Stomach (tissue), 9 donors: ENCODE results near the gene CHN2. TPM values are rescaled to one million over a fixed set of nuclear protein-coding genes. Genes with fewer than 3 reads are reported as not detected.

Experiments used
- DNase-seq, 2 donors: peaks; one replicate each; pipeline versions ENCODE4 v3.0.0 to v3.0.0-alpha.2; 2013 to 2019
- H3K27ac ChIP-seq, 5 donors: fragments of 200-600 bp in 4 of 5; sonication (generic) in 4 of 5; one replicate each; pipeline ENCODE4 v1.5.1; 2013 to 2019; ENCODE audit warnings: mild to moderate bottlenecking in 1 of 5, moderate library complexity in 1 of 5
- H3K27me3 ChIP-seq, 3 donors: fragments of 200-600 bp; sonication (generic); one replicate each; pipeline ENCODE4 v1.5.1; 2017 to 2019; ENCODE audit warnings: mixed run types in 1 of 3
- H3K36me3 ChIP-seq, 4 donors: fragments of 200-600 bp; sonication (generic); 1 replicate in 3 of 4; 2 replicates in 1 of 4; pipeline ENCODE4 v1.5.1; 2016 to 2019
- H3K4me1 ChIP-seq, 4 donors: fragments of 200-600 bp; sonication (generic); one replicate each; pipeline ENCODE4 v1.5.1; 2016 to 2019
- H3K4me3 ChIP-seq, 4 donors: fragments of 200-600 bp; sonication (generic) in 3 of 4; one replicate each; pipeline ENCODE4 v1.5.1; 2016 to 2019; ENCODE audit warnings: mild to moderate bottlenecking in 1 of 4
- H3K9me3 ChIP-seq, 4 donors: fragments of 200-600 bp; sonication (generic); one replicate each; pipeline ENCODE4 v1.5.1; 2016 to 2019
- EP300 ChIP-seq: sonication (generic); formaldehyde crosslinking; IDR thresholded peaks from one replicate; pipeline ENCODE4 v1.6.1; 2017; ENCODE audit warnings: antibody characterized with exemption
- POLR2A ChIP-seq, 4 donors: fragments of 450-650 bp; IDR thresholded peaks; one replicate each; pipeline ENCODE4 v1.6.1; 2016; ENCODE audit warnings: antibody characterized with exemption in 4 of 4, control low read depth in 2 of 4, mild to moderate bottlenecking in 1 of 4, moderate library complexity in 1 of 4
- POLR2AphosphoS5 ChIP-seq, 3 donors: sonication (generic); formaldehyde crosslinking; IDR thresholded peaks; one replicate each; pipeline ENCODE4 v1.6.1; 2016; ENCODE audit warnings: antibody characterized with exemption in 3 of 3
- WGBS, 5 donors: extraction: QIAGEN DNeasy Blood & Tissue Kit in 3 of 5; methylation state at CpG; one replicate each; pipeline versions ENCODE4 v1.1.5 to v1.1.7; 2013 to 2018; 5-methylcytosine and 5-hydroxymethylcytosine counted together
- intact Hi-C: fragments of 100-400 bp; cut with DNase I; formaldehyde crosslinking; loops from one replicate; pipeline ENCODE4 v1.15.1; 2023; ENCODE audit warnings: low total_unique reads
- polyA plus RNA-seq, 3 donors: library from polyadenylated mRNA; stranded (reverse); fragments of 200-250 nt; gene quantifications; one replicate each; pipeline ENCODE4 v1.2.3, GENCODE V29; 2013
- total RNA-seq, 5 donors: library from RNA; depleted of rRNA; stranded (reverse); fragments of >200 nt; gene quantifications; one replicate each; pipeline versions ENCODE4 v1.1.0 to v1.2.3, GENCODE V29; 2014 to 2016
- TF ChIP-seq, protein P1 (sequence below), 7 experiments: fragments of 450-650 bp in 4 of 7; fragments of 200-600 bp in 3 of 7; sonication (generic) in 3 of 7; IDR thresholded peaks; one replicate each; pipeline ENCODE4 v1.5.1; 2016 to 2019; ENCODE audit warnings: antibody characterized with exemption in 7 of 7, control low read depth in 2 of 7, mild to moderate bottlenecking in 1 of 7
- donor health status: healthy with polysubstance abuse.
- donor health status: Bipolar disorder and iron deficiency.
- donor health status: healthy.

CHN2 gene
- total and polyA plus RNA-seq, 8 donors = 2.4 to 47.8 (median 13.8) TPM

GRCh38 chr7:29494350-29494749 lies 299.8 kb downstream of the CHN2 start:
- Histone ChIP-seq H3K27ac (no peak overlapping the region), H3K36me3 (no peaks in the 10 kb centered on the region), H3K4me3 (no peak overlapping the region), H3K27me3 (no peaks in the 10 kb centered on the region), H3K9me3 (no peaks in the 10 kb centered on the region), H3K4me1 (peaks cover 0 to under 1% (median 0%) of the 10 kb centered on the region in 4 donors)
- 55 to 76% (median 59%) methylated on average over 1 of the region's 1 CpG for WGBS, 5 donors
- DNase-seq = peak in 1 of 2 donors; percentile 30
- no peak for TF ChIP-seq POLR2A (IDR thresholded peaks at IDR 0.05)
- intact Hi-C loops = no loop called here

- Histone ChIP-seq H3K27ac (no peak overlapping the region), H3K36me3 (peaks cover 0 to 9% (median 0%) of the 10 kb centered on the region in 4 donors), H3K9me3 (no peaks in the 10 kb centered on the region), H3K4me3 (no peak overlapping the region), H3K27me3 (no peaks in the 10 kb centered on the region), H3K4me1 (no peaks in the 10 kb centered on the region)
- TF ChIP-seq POLR2A (IDR thresholded peaks at IDR 0.05) (no peak), POLR2AphosphoS5 (IDR thresholded peaks at IDR 0.05) (no peak), EP300 (no peak)
- TF ChIP-seq, protein P1, sequence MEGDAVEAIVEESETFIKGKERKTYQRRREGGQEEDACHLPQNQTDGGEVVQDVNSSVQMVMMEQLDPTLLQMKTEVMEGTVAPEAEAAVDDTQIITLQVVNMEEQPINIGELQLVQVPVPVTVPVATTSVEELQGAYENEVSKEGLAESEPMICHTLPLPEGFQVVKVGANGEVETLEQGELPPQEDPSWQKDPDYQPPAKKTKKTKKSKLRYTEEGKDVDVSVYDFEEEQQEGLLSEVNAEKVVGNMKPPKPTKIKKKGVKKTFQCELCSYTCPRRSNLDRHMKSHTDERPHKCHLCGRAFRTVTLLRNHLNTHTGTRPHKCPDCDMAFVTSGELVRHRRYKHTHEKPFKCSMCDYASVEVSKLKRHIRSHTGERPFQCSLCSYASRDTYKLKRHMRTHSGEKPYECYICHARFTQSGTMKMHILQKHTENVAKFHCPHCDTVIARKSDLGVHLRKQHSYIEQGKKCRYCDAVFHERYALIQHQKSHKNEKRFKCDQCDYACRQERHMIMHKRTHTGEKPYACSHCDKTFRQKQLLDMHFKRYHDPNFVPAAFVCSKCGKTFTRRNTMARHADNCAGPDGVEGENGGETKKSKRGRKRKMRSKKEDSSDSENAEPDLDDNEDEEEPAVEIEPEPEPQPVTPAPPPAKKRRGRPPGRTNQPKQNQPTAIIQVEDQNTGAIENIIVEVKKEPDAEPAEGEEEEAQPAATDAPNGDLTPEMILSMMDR (IDR thresholded peaks at IDR 0.05) = no peak
- intact Hi-C loops = no loop called here
- 84 to 92% (median 90%) methylated on average over 7 of the region's 7 CpGs for WGBS, 5 donors
- DNase-seq = no peak
These were observed 301.1 kb downstream of the CHN2 start for GRCh38 chr7:29495653-29496052.

GRCh38 chr7:29496355-29497020 lies 301.9 kb downstream of the CHN2 start:
- H3K4me1 ChIP-seq = no peaks in the 10 kb centered on the region
- no peak overlapping the region for H3K4me3 ChIP-seq
- H3K9me3 ChIP-seq = no peaks in the 10 kb centered on the region
- H3K27me3 ChIP-seq = no peaks in the 10 kb centered on the region
- DNase-seq = no peak
- 41 to 65% (median 47%) methylated on average over 1 of the region's 1 CpG for WGBS, 5 donors
- intact Hi-C loops = no loop called here
- H3K36me3 ChIP-seq = peaks cover 0 to 13% (median 0%) of the 10 kb centered on the region in 4 donors
- no peak overlapping the region for H3K27ac ChIP-seq
- TF ChIP-seq EP300 (no peak), POLR2AphosphoS5 (IDR thresholded peaks at IDR 0.05) (no peak), POLR2A (IDR thresholded peaks at IDR 0.05) (no peak)
- TF ChIP-seq, protein P1 (IDR thresholded peaks at IDR 0.05) = no peak

GRCh38 chr7:29499932-29500331 lies 305.4 kb downstream of the CHN2 start:
- no peaks in the 10 kb centered on the region for H3K4me1 ChIP-seq
- intact Hi-C loops = no loop called here
- TF ChIP-seq EP300 (no peak), POLR2AphosphoS5 (IDR thresholded peaks at IDR 0.05) (no peak), POLR2A (IDR thresholded peaks at IDR 0.05) (no peak)
- TF ChIP-seq, protein P1 (IDR thresholded peaks at IDR 0.05) = no peak
- peaks cover 0 to 38% (median 3%) of the 10 kb centered on the region in 4 donors for H3K36me3 ChIP-seq
- no peak overlapping the region for H3K4me3 ChIP-seq
- no peak overlapping the region for H3K27ac ChIP-seq
- 88 to 95% (median 93%) methylated on average over 3 of the region's 3 CpGs for WGBS, 5 donors
- DNase-seq = no peak
- H3K27me3 ChIP-seq = no peaks in the 10 kb centered on the region
- no peaks in the 10 kb centered on the region for H3K9me3 ChIP-seq

DNA sequence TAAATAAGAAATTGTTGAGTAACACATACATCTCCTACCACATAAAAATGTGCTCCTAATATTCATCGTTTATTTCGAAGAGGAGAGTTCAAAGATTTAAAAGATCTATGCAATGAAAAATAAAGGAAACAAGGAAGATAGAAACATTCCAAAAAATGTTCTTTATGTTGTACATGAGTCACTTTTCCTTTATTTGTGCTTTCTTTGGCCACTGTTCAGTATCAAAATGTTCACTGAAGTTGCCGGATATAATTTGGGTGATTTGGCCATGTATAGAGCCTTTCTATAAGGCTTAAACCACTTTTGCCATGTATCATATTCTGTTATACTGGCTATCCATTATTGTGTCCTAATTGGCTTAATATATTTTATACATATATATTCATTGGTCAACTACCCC lies 306.1 kb downstream of the CHN2 start:
- Histone ChIP-seq H3K4me1 (no peaks in the 10 kb centered on the region), H3K36me3 (peaks cover 0 to 46% (median 11%) of the 10 kb centered on the region in 4 donors), H3K9me3 (no peaks in the 10 kb centered on the region), H3K27me3 (no peaks in the 10 kb centered on the region), H3K27ac (no peak overlapping the region), H3K4me3 (no peak overlapping the region)
- 91 to 99% (median 99%) methylated on average over 3 of the region's 3 CpGs for WGBS, 5 donors
- no peak for DNase-seq
- intact Hi-C loops = no loop called here
- TF ChIP-seq, protein P1 (IDR thresholded peaks at IDR 0.05) = no peak
- no peak for TF ChIP-seq EP300
- no peak for TF ChIP-seq POLR2A (IDR thresholded peaks at IDR 0.05)
- TF ChIP-seq POLR2AphosphoS5 (IDR thresholded peaks at IDR 0.05) = no peak
